Lung (tissue), 12 donors: ENCODE data around the gene CHN1. TPM values are rescaled to one million over a fixed set of nuclear protein-coding genes. Genes with fewer than 3 reads are reported as not detected.

ENCODE experiments used
- ATAC-seq: fragments of 200-7000 bp; cut with Tn5 transposase; one replicate; pipeline ENCODE4 v1.9.1; 2020; ENCODE audit warnings: moderate number of reproducible peaks; ENCODE audit not compliant: insufficient read depth, low FRiP score
- DNase-seq, 3 donors: peaks; one replicate each; pipeline ENCODE4 v3.0.0-alpha.2; 2013 to 2017
- H3K27ac ChIP-seq, 2 donors: one replicate each; pipeline ENCODE4 v1.5.1; 2013; ENCODE audit warnings: mild to moderate bottlenecking in 2 of 2, moderate library complexity in 2 of 2, control low read depth in 1 of 2, inconsistent platforms in 1 of 2, low read depth in 1 of 2, low read length in 1 of 2
- H3K27me3 ChIP-seq, 3 donors: one replicate each; pipeline ENCODE4 v1.5.1; 2013; ENCODE audit warnings: low read length in 2 of 3; ENCODE audit not compliant: control insufficient read depth in 3 of 3, insufficient read depth in 3 of 3
- H3K36me3 ChIP-seq, 4 donors: one replicate each; pipeline ENCODE4 v1.5.1; 2013; ENCODE audit warnings: low read length in 4 of 4, mild to moderate bottlenecking in 1 of 4, moderate library complexity in 1 of 4; ENCODE audit not compliant: control insufficient read depth in 4 of 4, insufficient read depth in 4 of 4
- H3K4me1 ChIP-seq, 5 donors: one replicate each; pipeline ENCODE4 v1.5.1; 2013; ENCODE audit warnings: low read length in 5 of 5, mild to moderate bottlenecking in 2 of 5, moderate library complexity in 1 of 5; ENCODE audit not compliant: control insufficient read depth in 5 of 5, insufficient read depth in 5 of 5
- H3K4me3 ChIP-seq: one replicate; pipeline ENCODE4 v1.5.1; 2013; ENCODE audit warnings: mild to moderate bottlenecking, control low read depth, moderate library complexity
- H3K9ac ChIP-seq, 2 donors: one replicate each; pipeline ENCODE4 v1.5.1; 2013; ENCODE audit warnings: low read length in 2 of 2, control low read depth in 1 of 2; ENCODE audit not compliant: insufficient read depth in 1 of 2
- H3K9me3 ChIP-seq, 4 donors: one replicate each; pipeline ENCODE4 v1.5.1; 2013; ENCODE audit warnings: low read length in 3 of 4, mild to moderate bottlenecking in 1 of 4, moderate library complexity in 1 of 4; ENCODE audit not compliant: control insufficient read depth in 4 of 4, insufficient read depth in 3 of 4
- CTCF ChIP-seq: IDR thresholded peaks from 2 replicates; pipeline ENCODE4 v1.5.1; 2012; ENCODE audit warnings: mild to moderate bottlenecking; ENCODE audit errors: control extremely low read depth, extremely low read depth
- WGBS, 2 donors: extraction: QIAGEN DNeasy Blood & Tissue Kit; methylation state at CpG; one replicate each; pipeline ENCODE4 v1.1.7; 2013; 5-methylcytosine and 5-hydroxymethylcytosine counted together
- polyA plus RNA-seq, 2 donors: library from polyadenylated mRNA; stranded (reverse); fragments of 200-250 nt; gene quantifications; one replicate each; pipeline ENCODE4 v1.2.1, GENCODE V29; 2013
- total RNA-seq, 2 donors: library from RNA; depleted of rRNA in 1 of 2; stranded (reverse); fragments of >200 nt in 1 of 2; gene quantifications; one replicate each; pipeline ENCODE4 v1.2.1, GENCODE V29; 2014 to 2021
- donor health status: control.
- donor health status: control.
- donor health status: Bipolar disorder and iron deficiency.
- donor health status: healthy.
- donor health status: DM: yes; HTN: yes; CAD: no.

Gene CHN1
- total and polyA plus RNA-seq, 4 donors: 6.8 to 80.9 (median 14.5) TPM

- no peak for ATAC-seq
- no peak overlapping the region for H3K4me3 ChIP-seq
- 75 to 80% methylated on average over 10 of the region's 10 CpGs for WGBS, 2 donors
- H3K36me3 ChIP-seq: no peaks in the 10 kb centered on the region
- no peak overlapping the region for H3K27ac ChIP-seq
- no peak for TF ChIP-seq CTCF
- H3K9me3 ChIP-seq: no peaks in the 10 kb centered on the region
- H3K4me1 ChIP-seq: no peaks in the 10 kb centered on the region
- H3K27me3 ChIP-seq: no peaks in the 10 kb centered on the region
- no peak overlapping the region for H3K9ac ChIP-seq
- DNase-seq: no peak
Observed at GRCh38 chr2:174756743-174757142, 248.4 kb downstream of the CHN1 start.

DNA sequence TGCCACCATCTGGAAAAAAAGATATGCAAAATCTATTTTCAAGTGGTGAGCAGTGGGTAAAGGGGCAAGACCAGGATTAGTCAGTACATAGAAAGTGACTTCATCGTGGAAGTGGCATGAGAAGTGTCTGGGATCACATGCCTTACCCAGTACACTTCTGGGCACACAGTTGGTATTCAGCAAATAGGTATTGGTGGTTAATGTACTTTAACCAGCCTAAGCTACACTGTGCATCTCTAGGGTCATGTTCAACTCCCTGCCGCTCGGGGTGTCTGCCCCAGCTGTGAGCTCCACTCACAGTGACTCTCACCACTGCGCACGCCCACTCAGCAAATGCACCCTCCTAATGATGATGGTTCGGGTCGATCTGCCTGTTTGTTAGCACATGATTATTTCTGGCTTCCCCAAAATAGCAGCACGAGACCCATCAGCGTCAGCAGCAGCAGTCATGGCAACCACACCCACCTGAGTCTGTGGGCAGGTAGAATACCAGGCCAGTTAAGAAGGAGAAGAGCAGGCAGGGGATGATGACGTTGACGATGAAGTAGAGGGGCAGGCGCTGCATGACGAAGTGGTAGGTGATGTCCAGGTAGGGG is 252.0 kb downstream of the CHN1 start:
- Histone ChIP-seq H3K9ac (no peak overlapping the region), H3K4me1 (no peaks in the 10 kb centered on the region), H3K36me3 (no peaks in the 10 kb centered on the region), H3K27ac (no peak overlapping the region), H3K27me3 (no peaks in the 10 kb centered on the region), H3K9me3 (no peaks in the 10 kb centered on the region), H3K4me3 (no peak overlapping the region)
- no peak for DNase-seq
- TF ChIP-seq CTCF: no peak
- ATAC-seq: no peak
- WGBS, 2 donors: 88 to 93% methylated on average over 13 of the region's 13 CpGs

- Histone ChIP-seq H3K4me1 (no peaks in the 10 kb centered on the region), H3K9me3 (no peaks in the 10 kb centered on the region), H3K27me3 (no peaks in the 10 kb centered on the region), H3K36me3 (no peaks in the 10 kb centered on the region), H3K27ac (no peak overlapping the region), H3K9ac (no peak overlapping the region), H3K4me3 (no peak overlapping the region)
- WGBS, 2 donors: 88 to 92% methylated on average over 4 of the region's 4 CpGs
- TF ChIP-seq CTCF: no peak
- ATAC-seq (no peak), DNase-seq (no peak)
Observed at GRCh38 chr2:174752403-174753037, 252.7 kb downstream of the CHN1 start.
